HepG2 (cell line): ENCODE data around the gene IBA57. TPM values are rescaled to one million over a fixed set of nuclear protein-coding genes. Genes with fewer than 3 reads are reported as not detected.

ENCODE experiments used
- CREBL2 ChIP-seq: sonication (generic); formaldehyde crosslinking; IDR thresholded peaks from 2 replicates; pipeline ENCODE4 v1.8.1; 2023; ENCODE audit warnings: missing genetic modification reagents, mild to moderate bottlenecking, borderline replicate concordance
- HNF4A ChIP-seq: sonication (generic); formaldehyde crosslinking; IDR thresholded peaks from 2 replicates; pipeline ENCODE4 v1.4.0; 2020; ENCODE audit warnings: missing genetic modification reagents
- HOXA7 ChIP-seq: sonication (generic); formaldehyde crosslinking; IDR thresholded peaks from 2 replicates; pipeline ENCODE4 v1.8.1; 2022; ENCODE audit warnings: mild to moderate bottlenecking, missing genetic modification reagents, moderate library complexity
- IRX3 ChIP-seq: sonication (generic); formaldehyde crosslinking; IDR thresholded peaks from 2 replicates; pipeline ENCODE4 v1.8.1; 2023; ENCODE audit warnings: mild to moderate bottlenecking, low read depth, missing genetic modification reagents, borderline replicate concordance
- KIAA2018 ChIP-seq: sonication (generic); formaldehyde crosslinking; IDR thresholded peaks from 2 replicates; pipeline ENCODE4 v1.5.0; 2020; ENCODE audit warnings: mild to moderate bottlenecking, missing genetic modification reagents, borderline replicate concordance
- KLF9 ChIP-seq: IDR thresholded peaks from 2 replicates; pipeline ENCODE4 v1.6.1; 2016; ENCODE audit warnings: low read depth
- MXD4 ChIP-seq: IDR thresholded peaks from 2 replicates; pipeline ENCODE4 v1.6.1; 2016; ENCODE audit warnings: mild to moderate bottlenecking, missing biosample characterization, missing genetic modification reagents
- NR2F6 ChIP-seq, 2 experiments: IDR thresholded peaks; 2 replicates each; pipeline ENCODE4 v1.6.1; 2016; ENCODE audit warnings: antibody characterized with exemption in 1 of 2, mild to moderate bottlenecking in 1 of 2
- RAD51 ChIP-seq: fragments of 450-650 bp; IDR thresholded peaks from 2 replicates; pipeline ENCODE4 v1.6.1; 2016; ENCODE audit warnings: borderline replicate concordance
- STAT5B ChIP-seq: sonication (generic); formaldehyde crosslinking; IDR thresholded peaks from 2 replicates; pipeline ENCODE4 v1.4.0; 2020; ENCODE audit warnings: missing genetic modification reagents
- ZBTB44 ChIP-seq: sonication (generic); formaldehyde crosslinking; IDR thresholded peaks from 2 replicates; pipeline ENCODE4 v1.4.0; 2020; ENCODE audit warnings: missing genetic modification reagents
- ZFP91 ChIP-seq: sonication (generic); formaldehyde crosslinking; IDR thresholded peaks from 2 replicates; pipeline ENCODE4 v1.9.0; 2022; ENCODE audit warnings: missing genetic modification reagents, mild to moderate bottlenecking, borderline replicate concordance
- ZNF10 ChIP-seq: sonication (generic); formaldehyde crosslinking; IDR thresholded peaks from 2 replicates; pipeline ENCODE4 v1.4.0; 2020; ENCODE audit warnings: mild to moderate bottlenecking, low read depth, missing genetic modification reagents, borderline replicate concordance
- ZNF207 ChIP-seq: fragments of 450-650 bp; IDR thresholded peaks from 2 replicates; pipeline ENCODE4 v1.6.1; 2016; ENCODE audit warnings: antibody characterized with exemption, borderline replicate concordance
- ZNF292 ChIP-seq: sonication (generic); formaldehyde crosslinking; IDR thresholded peaks from 2 replicates; pipeline ENCODE4 v1.8.1; 2022; ENCODE audit warnings: mild to moderate bottlenecking, low read depth, missing genetic modification reagents, borderline replicate concordance
- ZNF350 ChIP-seq: sonication (generic); formaldehyde crosslinking; IDR thresholded peaks from 2 replicates; pipeline ENCODE4 v1.4.0; 2020; ENCODE audit warnings: mild to moderate bottlenecking, low read depth, missing genetic modification reagents, borderline replicate concordance
- ZNF615 ChIP-seq: sonication (generic); formaldehyde crosslinking; IDR thresholded peaks from 2 replicates; pipeline ENCODE4 v1.5.0; 2020; ENCODE audit warnings: mild to moderate bottlenecking, missing genetic modification reagents, borderline replicate concordance
- polyA plus RNA-seq, 8 experiments: library from polyadenylated mRNA; depleted of rRNA in 3 of 8; stranded (reverse) in 7 of 8; unstranded in 1 of 8; fragments of >200 nt; fragmentation: Illumina TruSeq in 4 of 8; extraction: Trizol in 4 of 8; gene quantifications; 2 replicates each; pipeline versions ENCODE4 v1.2.1 to v1.2.3, GENCODE V29; 2011 to 2016; ENCODE audit warnings: low read depth in 4 of 8, missing spikeins in 1 of 8, mixed read lengths in 1 of 8; ENCODE audit not compliant: insufficient read depth in 1 of 8
- total RNA-seq, 5 experiments: library from RNA; depleted of rRNA; stranded (reverse); fragments of >200 nt; fragmentation: Illumina TruSeq; extraction: Trizol; gene quantifications; 2 replicates each; pipeline ENCODE4 v1.2.3, GENCODE V29; 2016; ENCODE audit warnings: low read depth in 1 of 5

Gene IBA57
- total and polyA plus RNA-seq, 2 of the 13 experiments (the other 11 are each of a cell fraction or from before 2014, with no cell fraction given) = 2.3 to 10.2 TPM

GRCh38 chr1:228226956-228227791, 61.6 kb downstream of the IBA57 start (continued):
- TF ChIP-seq ZBTB44 (no peak), STAT5B (CRISPR knock-in tag) (no peak), ZNF10 (CRISPR knock-in tag) (no peak), MXD4 (CRISPR knock-in tag) (0 out of 2 replicates have a peak, but pooled peaks have one; percentile 32), ZNF292 (CRISPR knock-in tag) (0 out of 2 replicates have a peak, but pooled peaks have one; percentile 30), HNF4A (CRISPR knock-in tag) (peak; percentile 29; the same call in 1 of the 2 replicates), RAD51 (no peak), ZNF207 (no peak), IRX3 (CRISPR knock-in tag) (no peak), HOXA7 (CRISPR knock-in tag) (no peak), ZNF615 (CRISPR knock-in tag) (no peak), KIAA2018 (CRISPR knock-in tag) (no peak), ZNF350 (CRISPR knock-in tag) (0 out of 2 replicates have a peak, but pooled peaks have one; percentile 62), ZFP91 (CRISPR knock-in tag) (peak; percentile 28; the same call in 1 of the 2 replicates), CREBL2 (CRISPR knock-in tag) (no peak), NR2F6 (IDR thresholded peaks at IDR 0.05) (no peak), NR2F6 (CRISPR knock-in tag; IDR thresholded peaks at IDR 0.05) (no peak), KLF9 (CRISPR knock-in tag) (no peak)
